HG03558 (cell line): ENCODE results near the gene TCAIM.

Source experiments
- ATAC-seq: cut with Tn5 transposase; IDR thresholded peaks from one replicate; pipeline ENCODE4 v1.9.1; 2021; ENCODE audit warnings: moderate number of reproducible peaks; ENCODE audit not compliant: unreplicated experiment; ENCODE audit errors: extremely low read depth

Gene TCAIM

DNA sequence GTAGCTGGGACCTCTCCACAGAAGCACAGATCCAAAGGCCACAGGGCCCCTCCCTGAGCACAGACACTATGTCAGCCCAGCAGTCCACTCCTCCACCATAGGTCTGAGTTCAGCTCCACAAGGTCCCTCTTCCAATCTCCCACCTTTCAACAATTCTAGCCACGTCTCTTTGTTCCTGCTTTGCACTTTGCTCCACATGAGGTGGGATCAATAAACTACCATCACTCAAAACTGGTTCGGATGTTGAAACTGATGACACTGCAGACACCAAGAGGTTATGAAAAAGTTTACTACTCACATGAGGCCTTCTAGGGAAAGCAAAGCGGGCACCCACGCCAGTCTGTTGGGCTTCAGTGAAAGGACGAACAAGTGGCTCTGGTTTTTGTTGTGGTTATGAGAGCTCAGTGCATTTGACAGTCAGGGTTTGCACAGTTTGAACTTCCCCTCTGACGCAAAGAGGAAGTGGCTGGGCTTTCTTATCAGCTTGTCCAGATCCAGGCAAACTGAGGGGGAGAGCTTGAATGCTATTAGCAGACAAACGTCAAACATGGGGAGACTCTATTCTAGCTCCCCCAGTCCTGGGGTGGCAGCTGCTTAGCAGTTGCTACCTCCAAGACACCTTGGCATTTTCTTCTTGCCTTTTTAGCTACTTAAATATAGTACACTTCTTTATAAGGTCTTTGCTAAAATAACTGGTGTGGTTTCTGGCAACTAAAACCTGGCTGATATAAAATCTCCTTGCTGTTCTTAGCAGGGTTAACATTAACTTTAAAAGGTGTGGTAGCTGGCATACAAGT is 101.1 kb downstream of the TCAIM start:
- ATAC-seq: peak; percentile 90

DNA sequence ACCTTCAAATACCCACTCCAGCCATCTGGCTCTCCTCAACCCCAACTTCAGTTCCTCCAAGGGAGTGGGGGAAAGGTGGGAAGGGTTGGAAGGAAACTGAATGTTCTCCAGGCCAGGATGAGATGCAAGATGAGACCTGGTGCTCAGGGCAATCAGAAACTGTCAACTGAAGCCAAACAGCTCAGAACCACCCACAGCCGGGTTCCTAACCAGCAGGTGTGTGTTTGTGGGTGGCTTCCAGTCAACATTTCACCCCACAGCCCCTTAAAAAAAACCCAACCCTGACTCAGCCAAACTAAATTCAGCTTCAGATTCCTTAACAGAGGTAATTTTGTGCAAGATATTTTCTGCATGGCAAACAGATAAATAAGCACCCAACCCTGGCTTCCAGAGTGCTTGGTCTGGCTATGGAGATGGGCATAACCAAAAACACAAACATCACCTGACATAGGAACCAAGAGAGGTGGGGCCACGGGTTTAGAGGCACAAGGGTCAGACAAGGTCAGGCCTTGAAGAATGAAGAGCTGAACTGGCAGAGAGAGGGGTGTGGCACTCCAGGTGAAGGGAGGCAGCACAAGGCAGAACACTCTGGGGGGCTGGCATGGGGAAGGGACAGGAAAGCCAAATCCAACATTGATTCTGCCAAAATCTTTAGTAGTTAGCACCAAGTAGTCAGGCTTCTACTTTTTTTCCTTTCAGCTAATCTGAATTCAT is 104.2 kb downstream of the TCAIM start:
- ATAC-seq: no peak

DNA sequence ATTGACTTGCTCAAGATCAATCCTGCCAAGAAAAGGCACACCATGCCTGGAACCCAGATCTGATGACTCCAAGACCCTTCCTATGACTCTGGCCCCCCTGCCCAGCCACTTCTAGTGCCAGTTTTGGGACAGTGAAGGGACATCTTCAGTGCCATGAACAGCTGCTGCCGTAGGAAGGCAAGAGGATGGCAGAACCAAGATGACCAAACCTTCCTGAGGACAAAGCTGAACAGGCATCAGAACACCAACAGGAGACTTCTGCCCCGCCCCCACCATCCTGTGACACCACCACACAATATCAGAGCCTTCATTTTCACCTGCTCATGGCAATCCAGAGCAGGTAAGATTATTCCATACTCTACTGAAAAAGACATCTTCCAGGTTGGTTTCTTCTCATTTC is 105.9 kb downstream of the TCAIM start:
- ATAC-seq: no peak

DNA sequence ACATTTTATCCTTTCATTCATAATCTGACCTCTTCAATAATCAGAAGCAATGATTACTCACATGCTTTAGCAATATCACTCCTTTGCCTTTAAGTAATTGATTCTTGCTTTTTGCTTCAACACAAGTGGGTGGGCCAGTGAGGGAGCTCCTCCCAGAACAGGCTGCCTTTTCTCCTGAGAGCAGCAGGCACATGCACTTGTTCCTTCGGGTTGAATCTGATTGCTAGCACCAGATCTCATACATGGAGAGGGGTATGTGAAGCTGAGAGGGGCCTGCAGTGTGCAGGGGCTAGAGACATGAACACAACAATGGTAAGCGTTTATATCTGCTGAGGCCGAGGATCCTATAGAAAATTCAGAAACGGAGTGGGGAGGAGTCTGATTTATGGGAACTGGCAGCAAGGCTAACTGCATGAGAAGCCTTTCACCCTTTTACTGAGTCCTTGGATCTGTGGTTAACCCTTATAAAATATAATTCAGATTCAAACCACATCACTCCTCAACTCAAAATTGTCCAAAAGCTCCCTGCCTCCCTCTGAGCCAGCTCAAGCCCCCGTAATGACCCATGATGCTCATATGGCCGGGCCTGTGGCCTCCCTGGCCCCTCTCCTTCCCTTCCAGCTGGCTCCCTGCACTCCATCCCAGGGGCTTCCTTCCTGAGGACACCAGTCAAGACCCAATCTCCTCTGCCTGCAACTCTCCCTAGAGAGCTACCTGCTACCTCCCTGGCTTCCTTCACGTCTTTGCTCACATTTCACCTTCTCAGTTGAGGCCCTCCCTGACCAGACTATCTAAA is 106.5 kb downstream of the TCAIM start:
- no peak for ATAC-seq

DNA sequence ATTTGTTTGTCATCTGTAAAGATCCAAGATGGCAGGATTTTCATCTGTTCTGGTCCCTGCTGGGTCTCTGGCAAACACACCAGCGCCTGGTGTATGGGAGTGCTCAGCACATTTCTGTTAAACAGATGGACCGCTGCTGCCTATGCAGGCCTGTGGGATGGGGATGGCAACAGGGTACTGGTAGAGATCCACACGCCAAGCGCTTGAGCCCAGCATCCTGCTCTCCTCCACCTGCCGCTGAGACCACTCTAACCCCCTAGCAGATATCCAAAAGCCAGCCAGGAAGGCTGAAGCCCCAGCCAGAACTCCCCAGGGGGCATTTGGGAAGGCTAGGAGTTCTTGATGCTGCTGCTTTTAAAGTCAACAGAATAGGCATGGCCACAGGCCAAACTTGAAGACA is 107.2 kb downstream of the TCAIM start:
- ATAC-seq: no peak

DNA sequence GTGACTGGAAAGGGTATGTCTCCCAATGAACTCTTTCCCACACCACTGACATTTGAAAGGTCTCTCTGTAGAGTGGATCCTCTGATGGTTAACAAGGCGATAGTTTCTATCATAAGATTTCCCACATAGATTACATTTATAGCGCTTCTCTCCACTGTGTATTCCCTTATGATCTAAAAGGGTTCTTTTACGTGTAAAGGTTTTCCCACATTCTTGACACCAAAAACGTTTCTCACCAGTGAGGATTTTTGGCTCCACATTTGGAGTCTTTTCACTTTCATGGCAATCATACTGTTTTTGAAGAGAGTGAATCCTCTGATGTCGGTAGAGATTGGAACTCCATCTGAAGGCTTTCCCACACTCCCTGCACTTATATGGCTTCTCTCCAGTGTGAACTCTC is 108.4 kb downstream of the TCAIM start:
- ATAC-seq: no peak

DNA sequence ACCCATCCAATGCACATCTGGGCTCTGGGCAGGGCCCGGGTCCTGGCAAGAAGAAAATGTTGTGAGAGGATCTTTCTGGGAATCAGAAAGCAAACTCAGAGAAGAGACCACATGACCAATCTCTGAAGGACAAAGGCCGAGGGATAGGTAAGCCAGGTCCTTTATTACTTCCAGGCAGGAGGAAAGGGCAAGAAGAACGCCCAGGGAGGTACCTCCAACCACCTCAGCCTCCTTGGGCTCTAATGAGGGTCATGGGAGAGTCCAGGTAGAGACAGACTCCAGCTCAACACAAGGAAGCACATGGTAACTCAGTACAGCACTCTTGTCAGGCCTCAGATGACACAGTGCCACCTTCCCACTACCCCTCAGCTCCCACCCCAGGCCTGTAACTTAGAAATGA is 112.9 kb downstream of the TCAIM start:
- no peak for ATAC-seq

DNA sequence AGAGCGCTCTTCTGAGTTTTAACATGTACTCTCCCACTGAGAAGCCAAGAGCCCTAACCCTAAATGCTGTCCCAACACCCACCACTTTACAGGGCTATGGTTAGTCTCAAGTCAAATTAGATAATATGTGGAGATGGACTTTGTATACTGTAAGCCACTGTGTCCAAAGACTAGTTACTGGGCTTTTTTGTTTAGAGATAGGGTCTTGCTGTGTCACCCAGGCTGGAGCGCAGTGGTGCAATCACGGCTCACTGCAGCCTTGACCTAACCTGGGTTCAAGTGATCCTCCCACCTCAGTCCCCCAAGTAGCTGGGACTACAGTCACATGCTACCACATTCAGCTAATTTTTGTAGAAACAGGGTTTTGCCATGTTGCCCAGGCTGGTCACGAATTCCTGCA is 115.7 kb downstream of the TCAIM start:
- ATAC-seq: no peak

DNA sequence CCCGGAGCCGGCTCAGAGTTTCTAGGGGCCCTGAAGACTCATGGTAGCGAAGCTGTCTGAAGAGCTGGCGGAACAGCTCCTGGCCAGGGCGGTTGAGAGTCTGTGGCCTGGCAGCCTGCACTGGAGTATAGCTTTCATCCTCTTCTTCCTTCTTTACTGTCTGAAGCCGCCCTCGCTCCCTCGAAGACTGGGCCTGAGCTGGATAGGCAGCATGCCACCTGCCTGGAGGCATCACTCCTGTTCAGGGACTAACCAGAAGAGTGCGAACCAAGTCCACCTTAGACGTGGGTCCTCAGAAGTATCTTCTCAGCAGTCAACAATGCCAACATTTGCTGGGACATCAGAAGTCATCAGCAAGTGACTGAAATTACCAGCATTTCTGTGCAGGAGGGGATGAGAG is 116.8 kb downstream of the TCAIM start:
- ATAC-seq: no peak
